PC-9 (cell line): Measurements from ENCODE around the gene FAM89B. TPM values are rescaled to one million over a fixed set of nuclear protein-coding genes. Genes with fewer than 3 reads are reported as not detected.

Experiments
- BruUV-seq: library from RNA; stranded (reverse); fragments of 400-500 nt; replicated peaks from 2 replicates; lab custom pipeline; 2021; lab: Mats Ljungman, UMichigan
- CTCF ChIA-PET: fragments of 300-600 bp; sonication (Branson Sonifier 250); formaldehyde crosslinking; loops from one replicate; lab custom pipeline; 2022; ENCODE audit warnings: antibody characterized with exemption; lab: Charles Lee
- POLR2A ChIA-PET: fragments of 300-600 bp; sonication (Branson Sonifier 250); formaldehyde crosslinking; loops from one replicate; lab custom pipeline; 2022; ENCODE audit warnings: antibody characterized with exemption; ENCODE audit not compliant: unreplicated experiment; lab: Charles Lee
- DNase-seq, 2 experiments: peaks; one replicate each; pipeline versions ENCODE4 v3.0.0 to v3.0.0-alpha.2; 2015 to 2022; ENCODE audit warnings: mixed read lengths in 1 of 2
- H2AFZ ChIP-seq: fragments of 200-600 bp; sonication (generic); 2 replicates; pipeline ENCODE4 v1.8.1; 2017; ENCODE audit warnings: antibody characterized with exemption
- H3F3A ChIP-seq: fragments of 200-600 bp; sonication (generic); 2 replicates; pipeline ENCODE4 v1.8.1; 2017; ENCODE audit warnings: antibody characterized with exemption, mild to moderate bottlenecking, low read depth; ENCODE audit not compliant: insufficient read depth
- H3K27ac ChIP-seq: fragments of 200-600 bp; sonication (generic); 2 replicates; pipeline ENCODE4 v1.6.1; 2016; ENCODE audit warnings: mixed run types
- H3K27me3 ChIP-seq: fragments of 200-600 bp; sonication (generic); 2 replicates; pipeline ENCODE4 v1.6.1; 2016; ENCODE audit warnings: low read depth, mixed run types; ENCODE audit not compliant: insufficient read depth
- H3K36me3 ChIP-seq: fragments of 200-600 bp; sonication (generic); 2 replicates; pipeline ENCODE4 v1.6.1; 2016; ENCODE audit warnings: low read depth, mixed run types
- H3K4me1 ChIP-seq: fragments of 200-600 bp; sonication (generic); replicated peaks from 2 replicates; pipeline ENCODE4 v1.6.1; 2016; ENCODE audit warnings: mixed run types; ENCODE audit not compliant: insufficient read depth
- H3K4me2 ChIP-seq: fragments of 200-600 bp; sonication (generic); 2 replicates; pipeline ENCODE4 v1.6.1; 2017; ENCODE audit warnings: mixed run types
- H3K4me3 ChIP-seq: fragments of 200-600 bp; sonication (generic); 2 replicates; pipeline ENCODE4 v1.6.1; 2016; ENCODE audit warnings: mixed run types
- H3K79me2 ChIP-seq: fragments of 200-600 bp; sonication (generic); 2 replicates; pipeline ENCODE4 v1.6.1; 2017; ENCODE audit warnings: low read depth, mixed run types
- H3K9me2 ChIP-seq: fragments of 200-600 bp; sonication (generic); 2 replicates; pipeline ENCODE4 v1.8.1; 2017; ENCODE audit warnings: mild to moderate bottlenecking; ENCODE audit not compliant: insufficient read depth
- H3K9me3 ChIP-seq: fragments of 200-600 bp; sonication (generic); 2 replicates; pipeline ENCODE4 v1.8.1; 2016; ENCODE audit warnings: low read depth; ENCODE audit not compliant: insufficient read depth
- H4K20me1 ChIP-seq: fragments of 200-600 bp; sonication (generic); 2 replicates; pipeline ENCODE4 v1.8.1; 2017; ENCODE audit not compliant: insufficient read depth
- EZH2 ChIP-seq: fragments of 200-600 bp; sonication (generic); IDR thresholded peaks from 2 replicates; pipeline ENCODE4 v1.8.0; 2017; ENCODE audit warnings: antibody characterized with exemption, low read depth
- intact Hi-C: fragments of 100-400 bp; cut with micrococcal nuclease; formaldehyde crosslinking; loops from one replicate; pipeline ENCODE4 v1.10.0; 2022; ENCODE audit not compliant: unreplicated experiment
- total RNA-seq: library from RNA; stranded (reverse); gene quantifications from 2 replicates; pipeline ENCODE4 v1.2.3, GENCODE V29; 2021
- TF ChIP-seq, protein P1 (sequence below): fragments of 200-600 bp; sonication (generic); conservative IDR thresholded peaks from 2 replicates; pipeline ENCODE4 v1.6.1; 2017; ENCODE audit warnings: mixed run types, antibody characterized with exemption, mild to moderate bottlenecking, moderate library complexity

Gene FAM89B
- total RNA-seq, 1 experiment from 2014 or later: 53.3 TPM

GRCh38 chr11:65611758-65612603 lies 39.6 kb downstream of the FAM89B start:
- BruUV-seq: no TSS peak
- Histone ChIP-seq H3F3A (peaks cover 21% of the 10 kb centered on the region), H3K4me2 (peak overlapping the region; percentile 80), H2AFZ (no peak overlapping the region), H4K20me1 (peaks cover 15% of the 10 kb centered on the region), H3K27ac (no peak overlapping the region), H3K27me3 (no peaks in the 10 kb centered on the region), H3K4me3 (no peak overlapping the region; the same call in 1 of the 2 replicates), H3K9me2 (no peaks in the 10 kb centered on the region), H3K9me3 (no peaks in the 10 kb centered on the region), H3K79me2 (peaks cover 54% of the 10 kb centered on the region), H3K36me3 (no peaks in the 10 kb centered on the region), H3K4me1 (peaks cover 21% of the 10 kb centered on the region; the same call in 1 of the 2 replicates)
- CTCF ChIA-PET: no interaction called here
- POLR2A ChIA-PET: interaction anchor here (0.5 kb wide), 1 partner anchor 103 kb away, joined by 3 read pairs; no protein-coding TSS in a partner anchor
- intact Hi-C loops: no loop called here
- TF ChIP-seq, protein P1, sequence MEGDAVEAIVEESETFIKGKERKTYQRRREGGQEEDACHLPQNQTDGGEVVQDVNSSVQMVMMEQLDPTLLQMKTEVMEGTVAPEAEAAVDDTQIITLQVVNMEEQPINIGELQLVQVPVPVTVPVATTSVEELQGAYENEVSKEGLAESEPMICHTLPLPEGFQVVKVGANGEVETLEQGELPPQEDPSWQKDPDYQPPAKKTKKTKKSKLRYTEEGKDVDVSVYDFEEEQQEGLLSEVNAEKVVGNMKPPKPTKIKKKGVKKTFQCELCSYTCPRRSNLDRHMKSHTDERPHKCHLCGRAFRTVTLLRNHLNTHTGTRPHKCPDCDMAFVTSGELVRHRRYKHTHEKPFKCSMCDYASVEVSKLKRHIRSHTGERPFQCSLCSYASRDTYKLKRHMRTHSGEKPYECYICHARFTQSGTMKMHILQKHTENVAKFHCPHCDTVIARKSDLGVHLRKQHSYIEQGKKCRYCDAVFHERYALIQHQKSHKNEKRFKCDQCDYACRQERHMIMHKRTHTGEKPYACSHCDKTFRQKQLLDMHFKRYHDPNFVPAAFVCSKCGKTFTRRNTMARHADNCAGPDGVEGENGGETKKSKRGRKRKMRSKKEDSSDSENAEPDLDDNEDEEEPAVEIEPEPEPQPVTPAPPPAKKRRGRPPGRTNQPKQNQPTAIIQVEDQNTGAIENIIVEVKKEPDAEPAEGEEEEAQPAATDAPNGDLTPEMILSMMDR: no peak
- no peak for TF ChIP-seq EZH2
- DNase-seq: no peak

GRCh38 chr11:65612691-65613090 lies 40.4 kb downstream of the FAM89B start:
- Histone ChIP-seq H3K9me2 (no peaks in the 10 kb centered on the region), H2AFZ (no peak overlapping the region), H3K4me3 (peak overlapping the region; percentile 76; the same call in 1 of the 2 replicates), H3K27ac (no peak overlapping the region), H3K79me2 (peaks cover 61% of the 10 kb centered on the region), H3K4me1 (peaks cover 27% of the 10 kb centered on the region; the same call in 1 of the 2 replicates), H3K4me2 (peak overlapping the region; percentile 80), H3K36me3 (peaks cover 1% of the 10 kb centered on the region), H4K20me1 (peaks cover 22% of the 10 kb centered on the region), H3F3A (peaks cover 21% of the 10 kb centered on the region), H3K27me3 (no peaks in the 10 kb centered on the region), H3K9me3 (no peaks in the 10 kb centered on the region)
- CTCF ChIA-PET: no interaction called here
- intact Hi-C loops: no loop called here
- no TSS peak for BruUV-seq
- TF ChIP-seq, protein P1: no peak
- TF ChIP-seq EZH2: no peak
- POLR2A ChIA-PET: interaction anchor here (0.5 to 0.6 kb wide), 2 partner anchors 29 to 103 kb away, joined by 3 to 10 read pairs; no protein-coding TSS in a partner anchor
- DNase-seq: no peak

- Histone ChIP-seq H3K4me3 (peak overlapping the region; percentile 76), H4K20me1 (peaks cover 27% of the 10 kb centered on the region), H3K4me2 (peak overlapping the region; percentile 80), H3K27me3 (no peaks in the 10 kb centered on the region), H3K9me2 (no peaks in the 10 kb centered on the region), H3K79me2 (peaks cover 67% of the 10 kb centered on the region), H3K36me3 (peaks cover 7% of the 10 kb centered on the region), H3F3A (peaks cover 21% of the 10 kb centered on the region), H3K9me3 (no peaks in the 10 kb centered on the region), H3K4me1 (peaks cover 27% of the 10 kb centered on the region; the same call in 1 of the 2 replicates), H3K27ac (peak overlapping the region; percentile 15; the same call in 1 of the 2 replicates), H2AFZ (peak overlapping the region; percentile 85)
- ChIA-PET POLR2A (interaction anchor here (0.6 to 0.7 kb wide), 2 partner anchors 30 to 350 kb away, joined by 4 to 10 read pairs; no protein-coding TSS in a partner anchor), CTCF (interaction anchor here (0.6 kb wide), 1 partner anchor 88 kb away, joined by 15 read pairs; the partner anchor contains the start of gene SCYL1)
- intact Hi-C loops: no loop called here
- DNase-seq: no peak
- TF ChIP-seq, protein P1: no peak
- no peak for TF ChIP-seq EZH2
- BruUV-seq: no TSS peak
Observed at GRCh38 chr11:65613091-65613928, 41.0 kb downstream of the FAM89B start.
